Measurements from ENCODE around the gene EPG5. TPM values are rescaled to one million over a fixed set of nuclear protein-coding genes. Genes with fewer than 3 reads are reported as not detected.

Gene EPG5
- total RNA-seq, 2 experiments from 2014 or later: 4.8 to 8.7 TPM

DNA sequence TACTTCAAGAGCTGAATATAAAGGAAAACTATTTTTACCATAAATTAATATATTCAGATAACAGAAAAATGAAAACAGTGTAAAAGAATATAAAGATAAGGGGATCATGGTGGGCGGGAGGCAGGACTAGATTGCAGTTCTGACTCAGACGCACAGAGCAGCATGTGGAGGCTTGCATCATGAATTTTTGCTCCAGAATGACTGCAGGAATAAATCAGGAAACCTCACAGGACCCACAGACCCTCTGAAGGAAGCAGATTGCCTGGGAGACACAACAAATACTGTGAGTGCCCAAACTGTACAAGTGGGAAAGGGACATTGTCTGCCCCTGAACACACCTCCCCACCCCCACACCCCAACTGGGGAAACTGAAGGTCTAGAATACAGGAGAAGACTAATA, 160.9 kb downstream of the EPG5 start:
- CTCF ChIA-PET (ENCODE audit: unreplicated experiment): no interaction called here
- Histone ChIP-seq H4K20me1 (ENCODE audit: insufficient read depth, low read length) (no peaks in the 10 kb centered on the region), H3K9me3 (ENCODE audit: low read length) (no peaks in the 10 kb centered on the region), H3K4me2 (ENCODE audit: low read length) (no peak overlapping the region), H3K4me3 (ENCODE audit: low read depth, low read length, poor library complexity, severe bottlenecking) (no peak overlapping the region), H3K79me2 (ENCODE audit: insufficient read depth, low read depth, low read length) (no peaks in the 10 kb centered on the region), H2AFZ (ENCODE audit: low read length) (no peak overlapping the region), H3K4me1 (ENCODE audit: insufficient read depth, low read length, poor library complexity, severe bottlenecking) (no peaks in the 10 kb centered on the region), H3K36me3 (ENCODE audit: insufficient read depth, low read length) (no peaks in the 10 kb centered on the region), H3K9me2 (ENCODE audit: insufficient read depth, low read length) (no peaks in the 10 kb centered on the region), H3K27ac (ENCODE audit: low read depth, low read length, poor library complexity, severe bottlenecking) (no peak overlapping the region)
- POLR2A ChIA-PET: interaction anchor here (0.6 kb wide), 1 partner anchor 77 kb away, joined by 4 read pairs; no protein-coding TSS in a partner anchor
- DNase-seq (ENCODE audit: low spot score): no peak
- BruUV-seq (replicated peaks): no TSS peak
- no peak for TF ChIP-seq CTCF (conservative IDR thresholded peaks at IDR 0.05; ENCODE audit: low read length)
- no peak for TF ChIP-seq EZH2phosphoT487 (IDR thresholded peaks at IDR 0.05; ENCODE audit: borderline replicate concordance, low read depth, low read length)
- intact Hi-C loops (cut with micrococcal nuclease; ENCODE audit: unreplicated experiment): no loop called here

DNA sequence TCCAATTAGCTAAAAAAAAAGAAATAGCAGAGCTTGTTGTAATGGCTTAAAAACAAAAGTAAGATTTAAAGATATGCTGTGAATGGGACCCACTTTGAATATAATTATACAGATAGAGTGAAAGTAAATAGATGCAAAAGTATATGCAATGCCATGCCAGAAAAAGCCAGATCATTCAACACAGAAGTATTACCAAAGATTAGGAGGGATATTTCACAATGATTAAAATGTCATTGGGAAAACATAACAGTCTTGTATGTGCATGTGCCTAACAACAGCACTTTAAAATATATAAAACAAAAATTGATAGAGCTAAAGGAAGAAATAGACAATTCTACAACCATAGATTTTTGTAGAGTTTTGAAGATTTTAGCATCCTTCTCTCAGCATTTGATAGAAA, 161.6 kb downstream of the EPG5 start:
- no peaks in the 10 kb centered on the region for H3K9me3 ChIP-seq (ENCODE audit: low read length)
- TF ChIP-seq EZH2phosphoT487 (IDR thresholded peaks at IDR 0.05; ENCODE audit: borderline replicate concordance, low read depth, low read length) (no peak), CTCF (conservative IDR thresholded peaks at IDR 0.05; ENCODE audit: low read length) (no peak)
- ChIA-PET CTCF (ENCODE audit: unreplicated experiment) (no interaction called here), POLR2A (interaction anchor here (0.7 kb wide), 1 partner anchor 182 kb away, joined by 4 read pairs; no protein-coding TSS in a partner anchor)
- H3K4me2 ChIP-seq (ENCODE audit: low read length): no peak overlapping the region
- no peaks in the 10 kb centered on the region for H4K20me1 ChIP-seq (ENCODE audit: insufficient read depth, low read length)
- no peak overlapping the region for H3K27ac ChIP-seq (ENCODE audit: low read depth, low read length, poor library complexity, severe bottlenecking)
- H3K9me2 ChIP-seq (ENCODE audit: insufficient read depth, low read length): no peaks in the 10 kb centered on the region
- no peaks in the 10 kb centered on the region for H3K79me2 ChIP-seq (ENCODE audit: insufficient read depth, low read depth, low read length)
- no peak overlapping the region for H2AFZ ChIP-seq (ENCODE audit: low read length)
- H3K36me3 ChIP-seq (ENCODE audit: insufficient read depth, low read length): no peaks in the 10 kb centered on the region
- BruUV-seq (replicated peaks): no TSS peak
- no peak overlapping the region for H3K4me3 ChIP-seq (ENCODE audit: low read depth, low read length, poor library complexity, severe bottlenecking)
- DNase-seq (ENCODE audit: low spot score): no peak
- intact Hi-C loops (cut with micrococcal nuclease; ENCODE audit: unreplicated experiment): no loop called here
- no peaks in the 10 kb centered on the region for H3K4me1 ChIP-seq (ENCODE audit: insufficient read depth, low read length, poor library complexity, severe bottlenecking)

- no peaks in the 10 kb centered on the region for H3K9me2 ChIP-seq (ENCODE audit: insufficient read depth, low read length)
- TF ChIP-seq CTCF (conservative IDR thresholded peaks at IDR 0.05; ENCODE audit: low read length) (no peak), EZH2phosphoT487 (IDR thresholded peaks at IDR 0.05; ENCODE audit: borderline replicate concordance, low read depth, low read length) (no peak)
- H2AFZ ChIP-seq (ENCODE audit: low read length): no peak overlapping the region
- H3K4me2 ChIP-seq (ENCODE audit: low read length): no peak overlapping the region
- CTCF ChIA-PET (ENCODE audit: unreplicated experiment): no interaction called here
- H3K4me1 ChIP-seq (ENCODE audit: insufficient read depth, low read length, poor library complexity, severe bottlenecking): no peaks in the 10 kb centered on the region
- DNase-seq (ENCODE audit: low spot score): no peak
- H4K20me1 ChIP-seq (ENCODE audit: insufficient read depth, low read length): no peaks in the 10 kb centered on the region
- intact Hi-C loops (cut with micrococcal nuclease; ENCODE audit: unreplicated experiment): no loop called here
- H3K4me3 ChIP-seq (ENCODE audit: low read depth, low read length, poor library complexity, severe bottlenecking): no peak overlapping the region
- H3K79me2 ChIP-seq (ENCODE audit: insufficient read depth, low read depth, low read length): no peaks in the 10 kb centered on the region
- no peaks in the 10 kb centered on the region for H3K9me3 ChIP-seq (ENCODE audit: low read length)
- POLR2A ChIA-PET: no interaction called here
- BruUV-seq (replicated peaks): no TSS peak
- H3K27ac ChIP-seq (ENCODE audit: low read depth, low read length, poor library complexity, severe bottlenecking): no peak overlapping the region
- H3K36me3 ChIP-seq (ENCODE audit: insufficient read depth, low read length): no peaks in the 10 kb centered on the region
Measured at GRCh38 chr18:45802814-45803492, 164.2 kb downstream of the EPG5 start.
